GM19395 (cell line): ENCODE measurements around the gene MGLL.

ENCODE experiments used
- ATAC-seq: cut with Tn5 transposase; IDR thresholded peaks from one replicate; pipeline ENCODE4 v1.9.1; 2021; ENCODE audit warnings: mild to moderate bottlenecking, moderate library complexity; ENCODE audit not compliant: unreplicated experiment

MGLL gene

GRCh38 chr3:127678611-127679533 is 143.4 kb downstream of the MGLL start:
- no peak for ATAC-seq

- no peak for ATAC-seq
Measured at GRCh38 chr3:127678315-127678599, 144.1 kb downstream of the MGLL start.

- ATAC-seq, result no peak
Measured at GRCh38 chr3:127677541-127678314, 144.6 kb downstream of the MGLL start.

GRCh38 chr3:127676921-127677351 is 145.4 kb downstream of the MGLL start:
- no peak for ATAC-seq

GRCh38 chr3:127676456-127676855 is 145.9 kb downstream of the MGLL start:
- no peak for ATAC-seq

- no peak for ATAC-seq
Measured at GRCh38 chr3:127675651-127676391, 146.5 kb downstream of the MGLL start.

GRCh38 chr3:127674790-127675189 is 147.5 kb downstream of the MGLL start:
- no peak for ATAC-seq

GRCh38 chr3:127674101-127674721 is 148.1 kb downstream of the MGLL start:
- no peak for ATAC-seq

- peak; percentile 51 for ATAC-seq
Measured at GRCh38 chr3:127673191-127674100, 148.9 kb downstream of the MGLL start.

- ATAC-seq, result peak; percentile 71
Measured at GRCh38 chr3:127672429-127673190, 149.7 kb downstream of the MGLL start, which contains the start of gene ABTB1. TSS of gene ABTB1 (plus strand) at chr3:127672952. CDS start at chr3:127673026, 74 bp downstream.

- ATAC-seq, result peak; percentile 34
Measured at GRCh38 chr3:127671523-127672428, 150.5 kb downstream of the MGLL start.

- no peak for ATAC-seq
Measured at GRCh38 chr3:127670761-127671522, 151.4 kb downstream of the MGLL start.

- ATAC-seq, result no peak
Measured at GRCh38 chr3:127670229-127670559, 152.1 kb downstream of the MGLL start.

- ATAC-seq, result no peak
Measured at GRCh38 chr3:127669541-127670228, 152.6 kb downstream of the MGLL start.

- ATAC-seq, result no peak
Measured at GRCh38 chr3:127668906-127669305, 153.4 kb downstream of the MGLL start.

GRCh38 chr3:127667119-127667681 is 155.1 kb downstream of the MGLL start:
- ATAC-seq, result no peak
